Measurements from ENCODE around the gene PTX4. TPM values are rescaled to one million over a fixed set of nuclear protein-coding genes. Genes with fewer than 3 reads are reported as not detected.
"Not testable (repeated sequence)": the region's sequence is repeated elsewhere in the genome, so short reads cannot be mapped to it uniquely, and the experiment has no call there.

Gene PTX4
- total RNA-seq, 1 donor from 2014 or later: 0.21 TPM

- DNase-seq (ENCODE audit: low spot score): no peak
- H3K4me3 Mint-ChIP-seq (ENCODE audit: unreplicated experiment): peak overlapping the region; percentile 39
- peaks cover 32% of the 10 kb centered on the region for H3K4me1 Mint-ChIP-seq (ENCODE audit: unreplicated experiment)
- peaks cover 9% of the 10 kb centered on the region for H3K27me3 Mint-ChIP-seq (ENCODE audit: unreplicated experiment)
- peak overlapping the region; percentile 92 for H3K27ac Mint-ChIP-seq (ENCODE audit: unreplicated experiment)
- TF ChIP-seq CTCF (IDR thresholded peaks at IDR 0.05; ENCODE audit: unreplicated experiment): no peak
- no peaks in the 10 kb centered on the region for H3K9me3 Mint-ChIP-seq (ENCODE audit: unreplicated experiment)
- H3K36me3 Mint-ChIP-seq (ENCODE audit: low read depth, unreplicated experiment): no peaks in the 10 kb centered on the region
These were observed 18.1 kb downstream of the PTX4 start for GRCh38 chr16:1470481-1471251.

DNA sequence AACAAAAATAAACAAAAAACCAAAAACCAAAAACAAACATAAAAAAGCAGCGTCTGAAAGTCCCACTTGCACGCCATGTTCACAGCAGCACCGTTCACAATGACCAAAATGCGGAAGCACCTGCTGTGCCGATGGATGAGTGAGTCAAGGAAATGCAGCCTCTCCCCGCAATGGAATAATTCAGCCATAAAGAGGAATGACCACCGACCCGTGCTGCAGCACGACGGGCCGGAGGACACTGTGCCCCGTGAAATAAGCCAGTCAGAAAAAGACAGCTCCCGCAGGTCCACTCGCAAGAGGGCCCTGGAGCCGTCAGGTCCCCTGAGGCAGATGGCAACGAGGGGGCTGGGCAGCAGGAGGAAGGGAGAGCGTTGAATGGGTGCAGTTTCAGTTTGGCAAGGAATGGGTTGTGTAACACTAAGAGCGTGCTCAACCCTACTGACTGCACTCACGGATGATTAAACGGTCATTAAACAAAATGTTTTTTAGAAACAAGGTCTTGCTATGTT is 19.0 kb downstream of the PTX4 start:
- no peak for TF ChIP-seq CTCF (IDR thresholded peaks at IDR 0.05; ENCODE audit: unreplicated experiment)
- no peak for DNase-seq (ENCODE audit: low spot score)
- Mint-ChIP-seq H3K4me3 (ENCODE audit: unreplicated experiment) (peak overlapping the region; percentile 38), H3K27ac (ENCODE audit: unreplicated experiment) (no peak overlapping the region), H3K36me3 (ENCODE audit: low read depth, unreplicated experiment) (peaks cover 3% of the 10 kb centered on the region), H3K9me3 (ENCODE audit: unreplicated experiment) (no peaks in the 10 kb centered on the region), H3K27me3 (ENCODE audit: unreplicated experiment) (peaks cover 9% of the 10 kb centered on the region), H3K4me1 (ENCODE audit: unreplicated experiment) (peaks cover 28% of the 10 kb centered on the region)

DNA sequence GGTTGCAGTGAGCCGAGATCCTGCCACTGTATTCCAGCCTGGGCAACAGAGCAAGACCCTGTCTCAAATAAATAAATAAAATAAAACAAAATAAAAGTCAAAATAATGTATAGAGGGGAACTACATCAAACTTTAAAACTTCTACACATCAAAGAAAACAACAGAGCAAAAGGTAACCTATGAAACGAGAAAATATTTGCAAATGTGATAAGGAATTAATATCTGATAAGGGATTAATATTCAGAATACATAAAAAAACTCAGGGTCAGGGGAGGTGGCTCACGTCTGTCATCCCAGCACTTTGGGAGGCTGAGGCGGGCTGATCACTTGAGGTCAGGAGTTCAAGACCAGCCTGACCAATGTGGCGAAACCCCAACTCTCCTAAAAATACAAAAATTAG is 19.6 kb downstream of the PTX4 start:
- H3K27ac Mint-ChIP-seq (ENCODE audit: unreplicated experiment); DNase-seq (ENCODE audit: low spot score); H3K36me3 Mint-ChIP-seq (ENCODE audit: low read depth, unreplicated experiment); H3K27me3 Mint-ChIP-seq (ENCODE audit: unreplicated experiment); H3K9me3 Mint-ChIP-seq (ENCODE audit: unreplicated experiment); H3K4me3 Mint-ChIP-seq (ENCODE audit: unreplicated experiment): not testable (repeated sequence)
- peaks cover 27% of the 10 kb centered on the region for H3K4me1 Mint-ChIP-seq (ENCODE audit: unreplicated experiment)

DNA sequence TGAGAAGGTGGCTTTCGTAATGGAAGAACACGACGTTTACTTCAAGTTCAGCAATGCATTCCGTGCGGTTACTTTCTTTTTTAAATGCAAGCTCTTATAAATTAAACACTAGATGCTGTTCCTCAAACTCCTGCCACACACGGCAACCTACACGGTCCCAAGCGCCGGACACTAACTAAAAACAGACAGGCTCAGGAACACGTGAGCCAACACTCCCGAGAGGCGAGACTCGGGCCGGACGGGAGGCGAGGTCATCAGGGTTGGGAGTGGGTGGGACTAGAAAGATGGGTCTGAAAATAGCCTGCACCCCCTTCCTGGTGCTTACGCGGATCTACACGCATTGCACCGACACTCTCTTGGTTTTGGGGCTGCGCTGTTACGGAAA is 20.3 kb downstream of the PTX4 start:
- Mint-ChIP-seq H3K27ac (ENCODE audit: unreplicated experiment) (no peak overlapping the region), H3K36me3 (ENCODE audit: low read depth, unreplicated experiment) (peaks cover 7% of the 10 kb centered on the region), H3K4me1 (ENCODE audit: unreplicated experiment) (peaks cover 25% of the 10 kb centered on the region), H3K4me3 (ENCODE audit: unreplicated experiment) (no peak overlapping the region), H3K27me3 (ENCODE audit: unreplicated experiment) (peaks cover 8% of the 10 kb centered on the region), H3K9me3 (ENCODE audit: unreplicated experiment) (no peaks in the 10 kb centered on the region)
- no peak for DNase-seq (ENCODE audit: low spot score)
- TF ChIP-seq CTCF (IDR thresholded peaks at IDR 0.05; ENCODE audit: unreplicated experiment): no peak

DNA sequence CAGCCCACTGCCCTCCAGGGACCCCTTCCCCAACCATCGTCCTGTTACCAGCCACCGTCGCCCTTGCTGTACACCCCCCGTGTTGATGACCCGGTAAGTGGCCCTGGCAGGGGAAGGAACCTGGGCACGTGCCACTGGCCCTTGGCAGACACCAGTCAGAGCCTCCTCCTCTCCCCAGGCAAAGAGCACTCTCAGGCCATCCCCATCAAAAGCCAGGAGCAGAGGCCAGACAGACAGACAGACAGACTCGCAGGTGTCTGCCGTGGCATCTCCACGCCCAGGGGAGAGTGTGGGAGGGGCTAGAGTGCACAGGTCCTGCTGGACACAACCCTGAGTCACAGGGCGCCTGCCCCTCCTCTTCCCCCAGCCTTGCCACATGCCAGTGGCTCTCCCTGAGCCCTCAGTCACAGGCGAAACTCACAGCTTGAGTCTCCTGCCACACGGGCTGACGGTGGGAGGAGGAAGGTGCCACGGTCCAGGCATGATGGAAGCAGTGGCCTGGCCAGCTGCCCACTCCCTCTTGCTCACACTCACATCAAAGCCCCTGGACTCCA is 21.7 kb downstream of the PTX4 start:
- DNase-seq (ENCODE audit: low spot score): no peak
- Mint-ChIP-seq H3K27ac (ENCODE audit: unreplicated experiment) (peak overlapping the region; percentile 36), H3K27me3 (ENCODE audit: unreplicated experiment) (peaks cover 4% of the 10 kb centered on the region), H3K4me1 (ENCODE audit: unreplicated experiment) (peaks cover 20% of the 10 kb centered on the region), H3K4me3 (ENCODE audit: unreplicated experiment) (no peak overlapping the region), H3K36me3 (ENCODE audit: low read depth, unreplicated experiment) (peaks cover 7% of the 10 kb centered on the region), H3K9me3 (ENCODE audit: unreplicated experiment) (no peaks in the 10 kb centered on the region)
- no peak for TF ChIP-seq CTCF (IDR thresholded peaks at IDR 0.05; ENCODE audit: unreplicated experiment)

Measured in endothelial cell (in vitro differentiated cells).